Hematopoietic multipotent progenitor cell treated with erythropoietin and hydrocortisone succinate and interleukin-3 and kit ligand, for 4 days (in vitro differentiated cells): ENCODE data around the gene NDFIP1.
"Not testable (repeated sequence)": the region's sequence is repeated elsewhere in the genome, so short reads cannot be mapped to it uniquely, and the experiment has no call there.

ENCODE experiments used
- DNase-seq: peaks from one replicate; pipeline ENCODE4 v3.0.0-alpha.2; 2015

The NDFIP1 gene, protein sequence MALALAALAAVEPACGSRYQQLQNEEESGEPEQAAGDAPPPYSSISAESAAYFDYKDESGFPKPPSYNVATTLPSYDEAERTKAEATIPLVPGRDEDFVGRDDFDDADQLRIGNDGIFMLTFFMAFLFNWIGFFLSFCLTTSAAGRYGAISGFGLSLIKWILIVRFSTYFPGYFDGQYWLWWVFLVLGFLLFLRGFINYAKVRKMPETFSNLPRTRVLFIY

DNA sequence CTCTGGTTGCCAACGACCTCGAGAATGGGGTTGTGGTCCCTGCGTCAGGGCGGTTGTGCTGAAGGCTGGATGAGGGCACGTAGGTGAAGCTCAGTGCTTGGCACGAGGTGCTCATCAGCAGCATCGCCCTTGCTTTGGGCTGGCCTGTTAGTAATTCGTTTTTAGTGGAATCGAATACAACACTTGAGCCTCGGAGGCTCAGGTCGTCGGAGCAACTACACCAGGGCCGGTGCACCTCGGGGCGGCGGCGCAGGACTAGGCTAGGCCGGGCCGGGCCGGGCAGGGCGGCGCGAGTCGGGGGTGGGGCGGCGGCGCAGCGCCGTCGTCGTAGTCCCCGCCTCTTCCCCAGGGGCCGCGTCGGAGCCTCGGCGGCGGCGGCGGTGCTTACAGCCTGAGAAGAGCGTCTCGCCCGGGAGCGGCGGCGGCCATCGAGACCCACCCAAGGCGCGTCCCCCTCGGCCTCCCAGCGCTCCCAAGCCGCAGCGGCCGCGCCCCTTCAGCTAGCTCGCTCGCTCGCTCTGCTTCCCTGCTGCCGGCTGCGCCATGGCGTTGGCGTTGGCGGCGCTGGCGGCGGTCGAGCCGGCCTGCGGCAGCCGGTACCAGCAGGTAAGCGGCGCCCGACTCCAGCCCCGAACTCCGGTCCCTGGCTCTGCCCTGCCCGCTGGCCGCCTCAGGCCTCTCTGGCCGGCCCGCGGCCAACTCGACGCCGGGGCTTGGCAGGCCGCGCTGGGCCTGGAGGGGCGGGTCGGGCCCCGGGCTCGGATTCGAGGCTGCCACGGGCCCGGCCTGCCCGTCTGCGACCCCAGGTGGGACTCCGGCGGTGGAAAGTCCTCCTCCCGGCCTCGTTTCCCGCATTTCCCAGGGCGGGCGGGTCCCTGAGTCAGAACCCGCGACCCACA is at the start of gene NDFIP1:
Gene NDFIP1 (plus strand): TSS at position 348 of the 899 bp plus-strand sequence. CDS start 196 bp downstream, at position 544.
- peak; percentile 93 for DNase-seq

DNA sequence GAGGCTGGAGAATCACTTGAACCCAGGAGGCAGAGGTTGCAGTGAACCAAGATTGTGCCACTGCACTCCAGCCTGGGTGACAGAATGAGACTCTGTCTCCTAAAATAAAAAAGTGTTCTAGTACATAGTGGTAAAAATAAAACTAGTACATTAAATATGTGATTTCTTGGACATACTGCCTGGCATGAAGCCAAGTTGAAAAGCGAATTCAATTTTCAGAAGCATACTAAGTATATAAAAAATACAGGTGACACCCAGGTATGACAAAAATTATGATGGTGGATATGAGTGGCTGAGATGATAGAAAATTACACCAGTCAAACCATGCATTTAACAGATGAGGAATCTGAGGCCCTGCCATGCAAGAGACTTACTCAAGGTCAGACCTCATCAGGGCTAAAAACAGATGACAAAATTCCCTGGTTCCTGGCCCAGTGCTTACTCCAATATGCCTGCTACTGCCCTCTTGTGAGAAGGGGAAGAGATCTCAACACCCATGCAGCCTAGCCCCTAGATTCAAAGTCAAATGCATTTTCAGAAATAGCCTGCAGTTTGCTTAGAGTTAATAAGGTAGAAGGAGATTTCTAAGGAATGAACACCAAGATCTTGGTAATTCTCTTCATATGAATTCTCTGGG is 49.2 kb upstream of the NDFIP1 start:
- DNase-seq, result peak; percentile 30

DNA sequence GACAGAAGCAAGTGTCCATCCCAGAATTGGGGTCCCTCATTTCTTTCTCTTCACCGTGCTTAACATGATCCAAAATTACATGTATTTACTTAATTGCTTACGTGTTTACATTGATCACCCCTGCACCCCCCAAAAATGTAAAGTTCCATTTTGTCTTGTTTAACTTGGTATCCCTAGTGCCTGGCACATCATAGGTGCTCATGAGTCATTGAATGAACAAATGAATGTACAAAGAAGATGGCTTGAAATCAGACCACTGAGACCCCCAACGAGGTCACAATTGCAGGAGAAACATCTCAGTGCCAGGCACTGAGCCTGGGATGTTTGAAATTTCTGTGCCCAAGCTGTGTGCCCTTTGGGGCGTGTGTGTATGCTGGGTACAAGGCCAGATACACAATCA is 45.2 kb upstream of the NDFIP1 start:
- DNase-seq, result no peak

DNA sequence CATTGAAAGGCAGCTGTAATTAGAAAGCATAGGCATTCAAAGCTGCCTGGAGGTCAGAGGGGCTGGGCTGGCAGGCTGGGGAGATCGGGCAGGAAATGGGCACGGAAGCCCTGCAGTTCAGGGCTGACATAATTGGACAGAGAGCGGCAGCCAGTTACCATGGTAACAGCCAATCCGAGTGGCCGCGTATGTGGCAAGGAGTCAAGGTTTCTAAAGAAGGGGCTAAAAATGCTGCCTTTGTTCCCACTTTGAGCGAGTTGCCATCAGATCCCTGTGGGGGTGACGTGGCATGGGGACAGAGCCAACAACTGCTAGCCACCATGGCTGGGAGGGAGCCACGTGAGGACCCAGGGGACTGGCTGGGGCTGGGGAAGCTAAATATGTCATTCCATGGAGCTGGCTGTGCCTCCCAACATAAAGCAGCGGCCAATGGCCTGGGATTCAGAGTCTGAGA is 44.7 kb upstream of the NDFIP1 start:
- DNase-seq, result peak; percentile 62

DNA sequence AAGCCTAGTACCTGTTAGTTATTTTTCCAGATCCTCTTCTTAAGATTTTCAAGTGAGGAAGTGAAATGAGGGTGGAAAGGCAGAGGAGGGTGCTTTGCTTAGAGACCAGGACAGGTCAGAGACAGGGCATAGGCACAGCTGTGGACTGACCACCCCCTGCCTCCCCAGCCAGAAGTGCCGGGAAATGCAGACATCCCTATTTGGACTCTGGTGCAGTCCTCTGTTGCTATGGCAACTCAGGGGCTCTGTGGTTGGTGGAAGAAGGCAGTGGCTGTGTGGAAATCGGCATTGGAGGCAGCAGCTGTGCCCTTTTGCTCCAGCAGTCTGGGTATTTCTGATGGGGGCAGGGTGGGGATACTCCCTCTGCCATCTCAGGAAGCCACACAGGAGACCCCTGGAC is 43.3 kb upstream of the NDFIP1 start:
- peak; percentile 31 for DNase-seq

DNA sequence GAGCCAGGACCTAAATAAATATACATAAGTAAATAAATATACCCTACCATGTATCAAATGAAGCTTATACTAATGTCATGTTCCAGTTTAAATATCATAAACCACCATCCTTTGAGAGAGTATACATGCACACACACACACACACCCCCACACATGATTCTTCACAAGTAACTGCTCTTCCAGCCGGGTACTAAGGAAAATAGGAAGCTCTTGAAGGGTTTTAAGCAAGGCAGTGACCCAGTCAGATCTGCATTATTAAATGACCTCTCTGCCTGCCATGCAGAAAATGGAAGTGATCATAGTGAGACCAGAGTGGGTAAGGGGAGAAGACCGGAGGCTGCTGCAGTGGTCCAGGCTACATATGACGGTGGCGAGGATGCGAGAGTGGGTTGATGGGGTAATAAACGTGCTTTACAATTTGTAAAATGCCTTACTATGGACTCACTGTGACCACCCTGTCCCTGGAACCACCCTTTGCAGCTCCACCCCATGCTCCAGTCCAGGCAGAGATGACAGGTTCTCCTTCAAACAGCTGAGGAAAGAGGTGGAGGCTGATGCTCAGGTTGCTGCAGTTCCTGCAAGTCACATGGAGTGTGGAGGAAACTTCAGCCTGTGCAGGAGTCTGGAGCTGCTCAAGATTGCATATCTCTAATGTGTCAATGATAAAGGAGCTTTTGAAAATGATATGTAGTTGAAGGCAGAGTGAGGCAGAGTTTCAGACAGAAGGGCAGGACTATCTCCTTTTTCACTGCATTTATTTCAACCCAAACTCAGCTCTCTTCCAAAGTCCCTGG is 38.8 kb upstream of the NDFIP1 start:
- no peak for DNase-seq

DNA sequence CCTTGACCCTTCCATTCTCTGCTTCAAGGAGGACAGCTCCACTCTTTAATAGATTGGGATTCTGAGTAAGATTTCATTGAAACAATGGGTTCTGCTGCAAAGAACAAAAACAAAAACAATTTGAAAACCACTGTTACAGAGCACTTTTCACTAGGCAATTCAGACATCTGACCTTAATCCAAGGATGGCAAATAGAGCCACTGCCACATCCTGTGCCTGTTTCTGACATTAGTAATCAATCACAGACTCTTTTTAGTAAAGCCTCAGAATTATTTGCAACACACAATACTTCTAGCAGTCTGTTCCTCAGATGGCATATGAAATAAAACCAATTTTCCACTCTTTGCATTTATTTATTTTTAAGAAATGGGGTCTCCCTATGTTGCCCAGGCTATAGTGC is 37.8 kb upstream of the NDFIP1 start:
- DNase-seq, result no peak

DNA sequence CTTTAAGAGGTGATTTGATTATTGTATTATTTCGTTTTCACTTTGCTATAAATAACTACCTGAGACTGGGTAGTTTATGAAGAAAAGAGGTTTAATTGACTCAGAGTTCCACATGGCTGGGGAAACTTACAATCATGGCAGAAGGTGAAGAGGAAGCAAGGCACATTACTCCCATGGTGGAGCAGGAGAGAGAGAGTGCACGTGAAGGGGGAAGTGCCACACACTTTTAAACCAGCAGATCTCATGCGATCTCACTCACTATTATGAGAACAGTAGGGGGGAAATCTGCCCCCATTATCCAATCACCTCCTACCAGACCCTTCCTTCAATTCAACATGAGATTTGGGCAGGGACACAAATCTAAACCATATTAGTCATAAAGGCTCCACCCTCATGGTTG is 36.1 kb upstream of the NDFIP1 start:
- DNase-seq, result peak; percentile 17

DNA sequence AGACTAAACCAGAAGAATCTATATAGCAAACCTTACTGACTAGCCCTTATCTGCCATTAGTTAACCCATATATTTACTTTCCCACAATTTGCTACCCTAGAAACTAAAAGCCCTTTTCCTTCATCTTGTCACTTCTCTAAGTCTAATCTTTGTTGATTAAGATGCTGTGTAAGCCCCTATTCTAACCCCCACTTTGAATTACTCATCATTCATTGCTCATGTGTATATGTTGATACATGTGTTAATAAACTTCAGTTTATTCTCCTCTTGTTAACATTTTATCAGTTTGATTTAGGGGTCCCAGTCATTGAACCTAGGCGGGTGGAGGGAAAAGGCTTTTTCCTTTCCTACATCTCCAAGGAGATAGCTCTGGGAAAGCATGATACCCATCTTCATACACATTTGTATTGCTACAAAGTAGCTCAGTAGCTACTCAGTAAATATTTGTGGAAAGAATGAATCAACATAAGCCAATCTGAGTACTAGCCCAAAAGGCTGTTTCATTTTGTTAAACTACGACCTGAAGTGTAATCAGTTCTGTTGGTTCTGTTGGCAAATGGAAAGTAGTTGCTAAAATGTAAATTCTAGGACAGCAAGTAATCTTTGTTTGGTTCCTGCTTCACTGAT is 35.1 kb upstream of the NDFIP1 start:
- no peak for DNase-seq

DNA sequence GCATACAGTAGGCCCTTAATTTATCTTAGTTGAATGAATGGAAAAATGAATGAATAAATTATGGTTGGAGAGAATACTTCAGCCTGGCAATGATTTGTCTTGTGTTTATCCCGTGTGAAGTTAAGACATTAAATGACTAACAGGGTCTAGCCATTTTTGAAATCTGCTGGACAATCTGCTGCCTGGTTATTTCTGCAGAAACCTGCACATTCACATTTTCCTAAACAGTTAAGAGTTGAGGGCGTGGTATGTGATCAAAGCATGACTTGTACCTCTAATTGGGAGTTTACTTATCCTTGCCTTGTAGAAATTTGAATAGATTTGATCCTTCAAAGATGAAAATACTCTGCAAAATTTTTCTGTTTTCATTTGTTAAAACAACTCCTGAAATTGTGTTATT is 34.6 kb upstream of the NDFIP1 start:
- DNase-seq, result no peak

DNA sequence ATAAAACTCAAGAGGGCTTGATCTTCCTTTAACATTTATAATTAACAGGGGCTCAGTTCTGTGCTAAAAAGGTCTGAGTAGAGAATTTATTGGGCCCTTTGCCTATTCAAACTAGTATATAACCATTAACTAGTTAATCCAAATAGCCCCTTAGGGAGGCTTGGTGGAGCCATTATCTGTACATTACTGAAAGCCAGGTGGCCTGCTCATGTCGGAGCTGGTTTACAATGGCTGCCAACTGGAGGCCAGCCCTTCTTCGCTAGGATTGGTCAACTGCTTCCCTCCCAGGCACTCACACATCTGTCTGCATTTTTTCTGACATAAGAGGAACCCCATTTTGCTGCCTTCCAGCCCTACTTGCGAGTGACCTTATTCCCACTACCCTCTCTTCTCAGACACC is 30.4 kb upstream of the NDFIP1 start:
- DNase-seq, result no peak

DNA sequence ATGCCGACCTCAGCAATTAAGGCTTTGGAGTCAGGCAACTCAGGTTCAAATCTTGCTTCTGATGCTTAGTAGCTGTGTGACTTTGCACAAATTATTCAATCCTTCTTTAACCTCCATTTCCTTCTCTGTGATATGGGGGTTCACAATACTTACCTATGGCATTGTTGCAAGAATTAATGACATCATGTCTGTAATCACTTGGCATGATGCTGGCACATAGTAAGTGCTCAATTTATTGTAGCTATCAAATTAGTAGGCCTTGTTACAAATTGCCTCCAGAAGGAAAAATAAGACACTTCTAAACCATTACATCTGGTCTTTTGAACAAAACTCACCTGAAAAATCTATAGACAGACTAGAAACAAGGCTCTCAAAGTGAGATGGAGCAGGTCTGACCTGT is 29.9 kb upstream of the NDFIP1 start:
- no peak for DNase-seq

DNA sequence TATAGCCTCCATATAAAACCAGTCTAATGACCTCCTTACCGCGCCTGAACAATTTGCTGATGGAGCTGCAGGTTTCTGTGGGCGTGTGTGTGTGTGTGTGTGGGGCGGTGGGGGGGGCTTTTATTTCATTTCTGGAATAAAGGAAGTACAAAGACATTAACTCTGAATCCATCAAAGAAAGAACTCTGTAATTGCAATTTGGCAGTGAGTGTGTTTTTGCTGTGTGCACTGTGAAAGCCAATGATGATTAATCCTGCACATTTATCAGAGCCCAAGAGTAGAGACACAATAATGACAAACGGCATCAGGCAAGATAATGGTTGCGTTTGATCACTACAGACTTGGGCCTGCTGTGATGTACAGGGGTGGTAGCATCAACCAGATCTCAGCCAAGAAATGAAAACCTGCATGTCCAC is 29.3 kb upstream of the NDFIP1 start:
- no peak for DNase-seq

DNA sequence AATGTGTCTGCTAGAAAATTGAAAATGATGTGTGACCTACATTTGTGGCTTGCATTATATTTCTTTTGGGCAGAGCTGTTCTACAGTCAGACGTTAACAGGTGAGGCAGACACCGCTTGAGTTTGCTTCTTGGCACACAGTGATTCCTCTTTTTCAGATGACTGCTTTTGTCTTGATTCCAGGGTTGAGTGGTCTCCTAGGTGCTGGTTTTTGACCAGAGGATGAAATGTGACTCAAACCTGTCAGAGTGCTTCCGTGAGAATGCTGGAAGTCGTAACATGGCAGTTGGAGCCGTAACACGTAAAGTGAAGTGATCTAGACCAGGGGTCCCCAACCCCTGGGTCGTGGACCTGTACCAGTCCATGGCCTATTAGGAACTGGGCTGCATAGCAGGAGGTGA is 28.3 kb upstream of the NDFIP1 start:
- no peak for DNase-seq

DNA sequence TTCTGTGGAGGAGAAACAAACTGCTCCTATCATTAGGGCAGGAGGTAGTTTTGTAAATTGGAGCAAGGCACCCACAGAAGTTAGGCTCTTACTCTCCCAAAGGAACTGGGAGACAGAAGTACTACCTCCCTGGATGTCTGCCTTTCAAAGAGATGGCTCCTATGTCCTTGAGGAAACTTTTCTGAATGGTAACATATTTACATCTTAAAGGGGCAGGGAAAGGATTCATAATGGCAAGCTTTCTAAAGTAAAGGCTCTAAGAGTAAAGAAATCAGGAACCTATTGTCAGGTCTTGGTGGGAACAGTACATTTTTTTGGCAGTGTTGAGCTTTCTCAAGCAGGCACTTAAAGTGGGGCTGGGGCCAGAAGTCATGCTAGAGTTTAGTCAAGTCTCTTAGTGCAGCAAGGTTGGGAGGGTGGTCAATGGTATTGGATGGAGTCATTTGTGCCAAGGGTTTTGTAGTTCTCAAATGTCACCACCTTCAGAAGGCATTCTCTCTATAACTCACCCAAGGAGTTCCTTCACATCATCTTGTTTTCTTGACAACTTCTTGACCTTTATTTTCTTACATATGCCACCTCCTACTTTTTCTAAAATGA is 26.3 kb upstream of the NDFIP1 start:
- no peak for DNase-seq

DNA sequence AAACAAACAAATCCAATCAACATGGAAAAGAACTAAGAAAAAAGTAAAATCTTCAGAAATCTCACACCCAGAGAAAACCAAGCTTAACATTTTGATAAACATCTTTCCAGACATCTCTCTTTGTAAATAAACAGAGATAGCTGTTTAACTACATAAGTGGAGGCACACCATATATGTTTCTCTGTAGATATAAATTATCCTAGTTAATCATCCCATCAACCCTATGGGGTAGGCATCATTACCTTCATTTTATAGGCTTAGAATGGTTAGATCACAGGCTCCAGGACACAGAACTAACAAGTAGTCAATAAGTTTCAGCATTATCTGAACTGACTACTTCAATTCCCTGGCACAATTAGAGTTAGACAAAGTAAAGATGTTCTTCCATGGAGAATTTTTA is 22.4 kb upstream of the NDFIP1 start:
- no peak for DNase-seq

DNA sequence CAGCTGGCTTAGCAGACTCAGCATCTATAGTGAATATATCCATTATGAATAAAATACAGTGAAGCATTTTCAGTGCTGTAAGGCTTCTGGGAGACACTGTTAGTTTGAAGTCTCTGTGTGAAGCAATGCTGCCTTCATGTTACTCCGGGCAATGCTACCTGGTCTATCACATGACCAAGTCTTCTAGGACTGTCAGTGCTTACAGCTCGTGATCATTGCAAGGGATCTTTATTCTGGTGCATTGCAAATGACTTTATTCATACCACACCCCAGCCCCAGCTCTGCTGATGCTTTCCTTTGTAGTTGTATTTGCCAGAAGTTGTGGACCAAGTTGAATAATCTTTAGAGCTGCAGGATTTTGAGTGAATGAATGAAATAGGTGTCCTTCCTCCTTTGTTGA is 21.9 kb upstream of the NDFIP1 start:
- no peak for DNase-seq

DNA sequence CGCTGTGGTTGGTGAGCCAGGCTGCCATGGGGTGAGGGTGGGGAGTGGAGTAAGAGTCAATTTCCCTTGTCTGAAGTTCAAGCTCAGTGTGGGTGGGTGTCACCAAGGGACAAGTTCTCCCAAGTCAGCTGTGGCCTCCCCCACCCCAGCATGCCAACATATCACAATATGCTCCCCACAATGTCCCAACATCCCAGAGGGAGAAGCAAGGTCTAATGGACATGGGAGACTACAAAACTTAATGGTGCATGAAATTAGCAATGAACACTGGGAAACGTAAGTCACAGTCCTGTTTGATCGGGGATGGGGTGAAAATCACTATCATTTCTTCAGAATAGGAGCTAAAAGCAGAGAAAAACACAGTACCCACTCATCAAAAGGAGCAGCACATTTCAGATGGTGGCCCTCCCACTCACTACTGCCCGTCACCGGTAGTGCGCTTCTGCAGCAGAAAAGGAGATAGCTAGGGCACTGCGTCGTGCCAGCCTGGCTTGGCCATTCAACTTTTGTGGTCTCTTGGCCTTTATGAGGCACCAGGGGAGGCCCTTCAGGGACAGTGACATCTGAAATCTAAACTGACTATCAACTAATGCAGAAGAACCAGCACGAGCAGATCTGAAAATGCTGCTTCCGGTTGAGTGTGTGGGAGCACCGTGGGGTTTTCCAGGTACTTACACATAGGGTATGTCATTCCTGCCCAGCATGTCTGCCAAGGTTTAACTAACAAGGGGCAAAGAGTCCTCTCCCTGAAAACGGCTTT is 20.5 kb upstream of the NDFIP1 start:
- no peak for DNase-seq

DNA sequence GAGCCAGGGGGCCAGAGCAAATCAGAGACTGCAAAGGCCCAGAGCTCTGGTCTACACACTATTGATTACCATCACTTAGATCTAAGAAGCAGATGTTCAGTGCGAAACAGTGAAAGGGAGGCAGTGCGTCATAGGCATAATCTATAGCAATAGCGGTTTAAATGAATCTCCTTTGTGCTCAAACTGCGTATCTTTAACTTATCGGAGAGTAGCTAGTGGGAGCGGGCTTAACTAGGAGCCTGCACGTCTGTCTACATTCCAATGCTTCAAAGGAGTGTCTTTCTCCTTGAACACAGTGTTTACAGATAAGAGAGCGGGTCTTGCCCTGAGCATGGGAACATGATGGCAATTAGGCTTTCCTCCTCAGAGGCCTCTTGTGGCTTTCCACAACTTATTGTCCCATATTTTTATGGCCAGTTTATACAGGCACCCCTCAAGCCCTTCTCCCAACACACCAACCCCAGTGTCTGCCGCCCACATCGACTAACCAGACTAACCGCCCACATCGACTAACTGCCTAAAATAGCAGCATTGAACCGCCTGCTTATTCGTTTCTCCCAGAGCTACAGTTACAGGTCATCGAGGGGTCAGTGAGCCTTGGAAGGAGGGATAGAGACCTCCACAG is 19.6 kb upstream of the NDFIP1 start:
- not testable (repeated sequence) for DNase-seq

DNA sequence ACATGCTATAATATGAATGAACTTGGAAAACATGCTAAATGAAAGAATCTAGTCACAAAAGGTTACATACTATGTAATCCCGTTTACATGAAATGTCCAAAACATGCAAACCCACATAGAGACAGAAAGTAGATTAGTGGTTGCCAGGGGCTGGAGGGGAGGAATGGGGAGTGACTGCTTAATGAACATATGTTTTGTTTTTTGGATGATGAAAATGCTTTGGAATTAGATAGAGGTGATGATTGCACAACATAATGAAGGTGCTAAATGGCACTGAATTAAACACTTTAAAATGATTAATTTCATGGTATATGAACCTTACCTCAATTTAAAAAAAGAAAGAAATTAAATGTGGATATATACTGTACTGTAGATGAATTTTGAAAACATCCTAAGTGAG is 17.6 kb upstream of the NDFIP1 start:
- DNase-seq, result no peak

DNA sequence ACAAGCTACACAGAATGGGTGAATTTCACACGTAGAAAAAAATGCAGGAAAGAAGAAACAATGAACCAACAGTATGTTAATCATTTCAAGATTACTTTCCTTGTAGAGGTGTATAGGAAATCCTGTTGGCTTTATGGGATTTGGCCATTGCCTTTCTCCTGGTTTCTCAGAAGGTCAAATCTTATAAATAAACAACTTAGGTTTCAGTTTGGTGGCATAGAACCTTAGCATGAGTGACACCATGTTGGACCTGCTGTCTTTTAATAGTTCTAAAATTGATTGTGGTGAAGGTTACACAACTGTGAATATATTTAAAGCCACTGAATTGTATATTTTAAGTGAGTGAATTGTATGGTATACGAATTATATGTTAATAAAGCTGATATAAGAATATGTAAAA is 16.7 kb upstream of the NDFIP1 start:
- no peak for DNase-seq
